A549 (cell line): ENCODE measurements around the gene COG7. TPM values are rescaled to one million over a fixed set of nuclear protein-coding genes. Genes with fewer than 3 reads are reported as not detected.

Experiments
- ATAC-seq, 2 experiments: fragments of 200-7000 bp in 1 of 2; fragments of >200 bp in 1 of 2; cut with Nextera tagmentation in 1 of 2; cut with Tn5 transposase in 1 of 2; 3 replicates each; pipeline versions ENCODE4 v1.8.0 to v1.9.1; 2018 to 2020; ENCODE audit warnings: mild to moderate bottlenecking in 1 of 2, moderate library complexity in 1 of 2
- CTCF ChIA-PET: fragments of 300-600 bp; sonication (Branson Sonifier 250); formaldehyde crosslinking; extraction: SDS; loops from one replicate; lab custom pipeline; 2021; ENCODE audit warnings: antibody characterized with exemption, inconsistent platforms; lab: Yijun Ruan, JAX
- POLR2A ChIA-PET: fragments of 350-600 bp; formaldehyde crosslinking; extraction: SDS; loops from one replicate; lab custom pipeline; 2021; ENCODE audit warnings: antibody characterized with exemption, inconsistent platforms; lab: Yijun Ruan, JAX
- DNase-seq, 2 experiments: peaks; one replicate each; pipeline versions ENCODE4 v3.0.0 to v3.0.0-alpha.2; 2011 to 2016; ENCODE audit warnings: low read depth in 1 of 2, low spot score in 1 of 2
- FAIRE-seq: peaks from 2 replicates; lab custom pipeline; 2011; peaks lifted over from hg19 to GRCh38; lab: Jason Lieb, UNC
- H3K27ac ChIP-seq, 2 experiments: fragments of >200 bp; sonication (Bioruptor Twin); formaldehyde crosslinking; 3 replicates each; pipeline ENCODE4 v1.5.1; 2016 to 2017
- H3K4me1 ChIP-seq: fragments of >200 bp; sonication (Bioruptor Twin); formaldehyde crosslinking; 3 replicates; pipeline ENCODE4 v1.6.1; 2016
- H3K4me2 ChIP-seq: fragments of >200 bp; sonication (Bioruptor Twin); formaldehyde crosslinking; 3 replicates; pipeline ENCODE4 v1.6.1; 2016
- H3K4me3 ChIP-seq: fragments of >200 bp; sonication (Bioruptor Twin); formaldehyde crosslinking; 3 replicates; pipeline ENCODE4 v1.5.1; 2016
- H3K9me3 ChIP-seq: fragments of >200 bp; sonication (Bioruptor Twin); formaldehyde crosslinking; 3 replicates; pipeline ENCODE4 v1.6.1; 2016
- E2F6 ChIP-seq: IDR thresholded peaks from 2 replicates; pipeline ENCODE4 v1.6.1; 2012; ENCODE audit warnings: low read depth, borderline replicate concordance
- ELK1 ChIP-seq: fragments of 150-350 bp; IDR thresholded peaks from 2 replicates; pipeline ENCODE4 v1.6.1; 2014; ENCODE audit warnings: low read depth, mild to moderate bottlenecking, low read length
- EP300 ChIP-seq, 2 experiments: fragments of >200 bp; sonication (Bioruptor Twin); formaldehyde crosslinking; IDR thresholded peaks; 2 replicates in 1 of 2; 3 replicates in 1 of 2; pipeline ENCODE4 v1.6.1; 2016 to 2017
- ESRRA ChIP-seq: fragments of 150-350 bp; IDR thresholded peaks from 2 replicates; pipeline ENCODE4 v1.6.1; 2014; ENCODE audit warnings: mild to moderate bottlenecking, low read length, borderline replicate concordance
- FOXS1 ChIP-seq: fragments of 250-450 bp; sonication (Bioruptor Pico); IDR thresholded peaks from 2 replicates; pipeline ENCODE4 v1.5.0; 2020; ENCODE audit warnings: mild to moderate bottlenecking, moderate library complexity
- GATA3 ChIP-seq: IDR thresholded peaks from 2 replicates; pipeline ENCODE4 v1.6.1; 2012; ENCODE audit warnings: borderline replicate concordance
- HES2 ChIP-seq: fragments of >200 bp; sonication (Bioruptor Twin); formaldehyde crosslinking; IDR thresholded peaks from 2 replicates; pipeline ENCODE4 v1.6.1; 2016
- HOXB5 ChIP-seq: fragments of 250-450 bp; sonication (Bioruptor Pico); IDR thresholded peaks from 2 replicates; pipeline ENCODE4 v1.5.0; 2020; ENCODE audit warnings: mild to moderate bottlenecking, moderate library complexity
- JUN ChIP-seq, 2 experiments: fragments of >200 bp; sonication (Bioruptor Twin); formaldehyde crosslinking; IDR thresholded peaks; 2 replicates in 1 of 2; 3 replicates in 1 of 2; pipeline ENCODE4 v1.6.1; 2016 to 2017
- JUNB ChIP-seq: fragments of >200 bp; sonication (Bioruptor Twin); formaldehyde crosslinking; IDR thresholded peaks from 2 replicates; pipeline ENCODE4 v1.6.1; 2016
- KDM5A ChIP-seq: fragments of 200-600 bp; sonication (generic); IDR thresholded peaks from 2 replicates; pipeline ENCODE4 v1.6.1; 2016; ENCODE audit warnings: antibody characterized with exemption, mild to moderate bottlenecking
- MAX ChIP-seq: IDR thresholded peaks from 2 replicates; pipeline ENCODE4 v1.6.1; 2012
- NFE2L2 ChIP-seq: fragments of 150-350 bp; conservative IDR thresholded peaks from 2 replicates; pipeline ENCODE4 v1.6.1; 2014; ENCODE audit warnings: low read length
- NR3C1 ChIP-seq: fragments of >200 bp; sonication (Bioruptor Twin); formaldehyde crosslinking; IDR thresholded peaks from 3 replicates; pipeline ENCODE4 v1.6.1; 2017
- PBX3 ChIP-seq: IDR thresholded peaks from 2 replicates; pipeline ENCODE4 v1.6.1; 2012
- PHF8 ChIP-seq: fragments of 200-600 bp; sonication (generic); IDR thresholded peaks from 2 replicates; pipeline ENCODE4 v1.6.1; 2016; ENCODE audit warnings: low read depth, mild to moderate bottlenecking, antibody characterized with exemption, moderate library complexity, borderline replicate concordance
- POLR2A ChIP-seq: IDR thresholded peaks from 2 replicates; pipeline ENCODE4 v1.6.1; 2012; ENCODE audit warnings: mild to moderate bottlenecking, low read length
- POLR2AphosphoS2 ChIP-seq: conservative IDR thresholded peaks from 2 replicates; pipeline ENCODE4 v1.6.1; 2012; ENCODE audit warnings: low read length, improper control_type of control experiment, inconsistent platforms
- RARB ChIP-seq: fragments of 250-450 bp; sonication (Bioruptor Pico); IDR thresholded peaks from 2 replicates; pipeline ENCODE4 v1.8.0; 2021; ENCODE audit warnings: mild to moderate bottlenecking, moderate library complexity
- REST ChIP-seq: fragments of 200-600 bp; sonication (generic); IDR thresholded peaks from 2 replicates; pipeline ENCODE4 v1.6.1; 2016; ENCODE audit warnings: antibody characterized with exemption, mild to moderate bottlenecking, moderate library complexity
- RNF2 ChIP-seq: fragments of 200-600 bp; sonication (generic); IDR thresholded peaks from 2 replicates; pipeline ENCODE4 v1.6.1; 2016; ENCODE audit warnings: low read depth, mild to moderate bottlenecking, antibody characterized with exemption, moderate library complexity, borderline replicate concordance
- USF2 ChIP-seq: fragments of 450-650 bp; IDR thresholded peaks from 2 replicates; pipeline ENCODE4 v1.6.1; 2014; ENCODE audit warnings: antibody characterized with exemption
- WGBS: methylation state at CpG from one replicate; pipeline ENCODE4 v1.1.6; 2017; ENCODE audit errors: missing lambda C conversion rate; 5-methylcytosine and 5-hydroxymethylcytosine counted together
- polyA minus RNA-seq: library from RNA; depleted of rRNA, polyadenylated mRNA; stranded (reverse); fragments of >200 nt; gene quantifications from 2 replicates; pipeline ENCODE4 v1.2.3, GENCODE V29; 2011; rRNA and poly(A)+ RNA removed
- polyA plus RNA-seq, 4 experiments: library from polyadenylated mRNA; depleted of rRNA in 3 of 4; stranded (reverse); fragments of >200 nt; fragmentation: RNase III in 1 of 4; extraction: RNeasy Plus Mini Kit Qiagen cat#74134 plus additional on column Dnase treatment in 1 of 4; gene quantifications; 2 replicates in 3 of 4; 3 replicates in 1 of 4; pipeline ENCODE4 v1.2.3, GENCODE V29; 2011 to 2017

COG7 gene
- polyA plus RNA-seq (2011; rRNA removed) (18.5 and 24.7 TPM in 2 replicates), polyA plus RNA-seq (2017; fragmentation: RNase III; extraction: RNeasy Plus Mini Kit Qiagen cat#74134 plus additional on column Dnase treatment) (10.3 to 11.3 TPM (median 10.5 TPM) in 3 replicates), polyA minus RNA-seq (19.1 and 25.8 TPM in 2 replicates)
- polyA plus RNA-seq (2012; cell fraction: cytosol; rRNA removed) = 34.3 and 35.9 TPM in 2 replicates
- 66.7 and 71.6 TPM in 2 replicates for polyA plus RNA-seq (2012; cell fraction: nucleus; rRNA removed)

- FAIRE-seq (no peak), DNase-seq (peak; percentile 76 to 89), ATAC-seq (peak; percentile 94 to 96)
- H3K4me2 ChIP-seq = peak within 1 kb of the TSS; percentile 76
- 0% methylated on average over 34 of the region's 57 CpGs for WGBS
- ChIA-PET CTCF (interaction anchor here (0.9 to 12.2 kb wide), 3 partner anchors 18 to 105 kb away, joined by 3 to 120 read pairs (median 3); partner anchors contain the start of gene UBFD1), POLR2A (interaction anchor here (0.5 to 1.0 kb wide), 4 partner anchors 12 to 86 kb away, joined by 3 to 9 read pairs (median 4); no protein-coding TSS in a partner anchor)
- H3K4me1 ChIP-seq = peaks cover 12% of the 10 kb centered on the region; the same call in 1 of the 3 replicates
- H3K27ac ChIP-seq = peak within 1 kb of the TSS; percentile 84 to 95
- H3K9me3 ChIP-seq = no peaks in the 10 kb centered on the region
- peak within 1 kb of the TSS; percentile 62 for H3K4me3 ChIP-seq
- TF ChIP-seq POLR2A (peak; percentile 65), REST (peak; percentile 24; the same call in 1 of the 2 replicates), POLR2AphosphoS2 (no peak), PHF8 (peak; percentile 93), RARB (CRISPR knock-in tag) (no peak), ELK1 (peak; percentile 60; the same call in 1 of the 2 replicates), JUN (IDR thresholded peaks at IDR 0.05) (peak in 1 of 2 experiments; percentile 86; a peak in 4 of 5 replicates), MAX (peak; percentile 82; the same call in 1 of the 2 replicates)
These were observed at the start of gene COG7 for GRCh38 chr16:23452572-23453337. Gene COG7 (minus strand): TSS chr16:23453189. CDS start chr16:23452994, 195 bp downstream.

- Histone ChIP-seq H3K4me2 (no peak overlapping the region), H3K4me1 (peaks cover 31% of the 10 kb centered on the region), H3K4me3 (no peak overlapping the region), H3K9me3 (no peaks in the 10 kb centered on the region), H3K27ac (no peak overlapping the region)
- FAIRE-seq (no peak), DNase-seq (no peak), ATAC-seq (no peak)
- 94% methylated on average over 2 of the region's 2 CpGs for WGBS
- ChIA-PET CTCF (interaction anchor here (0.6 to 0.8 kb wide), 2 partner anchors 68 to 346 kb away, joined by 3 read pairs; no protein-coding TSS in a partner anchor), POLR2A (no interaction called here)
- TF ChIP-seq PBX3 (no peak), FOXS1 (CRISPR knock-in tag) (no peak), GATA3 (no peak), KDM5A (no peak), RNF2 (no peak), NFE2L2 (no peak), POLR2A (no peak), USF2 (no peak), JUNB (no peak), ESRRA (no peak), NR3C1 (no peak), HES2 (no peak), E2F6 (no peak), EP300 (IDR thresholded peaks at IDR 0.05) (no peak), HOXB5 (no peak)
These were observed 49.5 kb upstream of the COG7 start for GRCh38 chr16:23502466-23502865.
